Neural progenitor cell (in vitro differentiated cells): Measurements from ENCODE around the gene SLC26A2. TPM values are rescaled to one million over a fixed set of nuclear protein-coding genes. Genes with fewer than 3 reads are reported as not detected.
"Not testable (repeated sequence)": the region's sequence is repeated elsewhere in the genome, so short reads cannot be mapped to it uniquely, and the experiment has no call there.

ENCODE experiments used
- DNase-seq: peaks from one replicate; pipeline ENCODE4 v3.0.0-alpha.2; 2016; ENCODE audit warnings: low spot score
- H2AFZ ChIP-seq: fragments of 200-600 bp; sonication (generic); replicated peaks from 2 replicates; pipeline ENCODE4 v1.6.1; 2016; ENCODE audit warnings: antibody characterized with exemption
- H3F3A ChIP-seq: fragments of 200-600 bp; sonication (generic); 2 replicates; pipeline ENCODE4 v1.6.1; 2016; ENCODE audit warnings: antibody characterized with exemption, low read depth
- H3K27ac ChIP-seq: fragments of 200-600 bp; sonication (generic); 2 replicates; pipeline ENCODE4 v1.5.1; 2016; ENCODE audit warnings: mild to moderate bottlenecking
- H3K27me3 ChIP-seq: fragments of 200-600 bp; sonication (generic); 2 replicates; pipeline ENCODE4 v1.6.1; 2016; ENCODE audit warnings: mild to moderate bottlenecking, moderate library complexity
- H3K36me3 ChIP-seq: fragments of 200-600 bp; sonication (generic); 2 replicates; pipeline ENCODE4 v1.5.1; 2016
- H3K4me1 ChIP-seq: fragments of 200-600 bp; sonication (generic); 2 replicates; pipeline ENCODE4 v1.6.1; 2016; ENCODE audit warnings: mixed run types
- H3K4me2 ChIP-seq: fragments of 200-600 bp; sonication (generic); 2 replicates; pipeline ENCODE4 v1.6.1; 2016
- H3K4me3 ChIP-seq: fragments of 200-600 bp; sonication (generic); 2 replicates; pipeline ENCODE4 v1.5.1; 2016
- H3K79me2 ChIP-seq: fragments of 200-600 bp; sonication (generic); 2 replicates; pipeline ENCODE4 v1.6.1; 2016; ENCODE audit warnings: low read depth
- H3K9ac ChIP-seq: fragments of 200-600 bp; sonication (generic); 2 replicates; pipeline ENCODE4 v1.6.1; 2016
- H3K9me3 ChIP-seq: fragments of 200-600 bp; sonication (generic); 2 replicates; pipeline ENCODE4 v1.5.1; 2016; ENCODE audit warnings: low read depth
- H4K20me1 ChIP-seq: fragments of 200-600 bp; sonication (generic); 2 replicates; pipeline ENCODE4 v1.6.1; 2016; ENCODE audit warnings: low read depth
- H3K27ac Mint-ChIP-seq: 3 replicates; pipeline ENCODE4 v1.8.0; 2021; ENCODE audit warnings: mixed read lengths
- H3K27me3 Mint-ChIP-seq: 2 replicates; pipeline ENCODE4 v1.8.0; 2022; ENCODE audit warnings: low read depth, mild to moderate bottlenecking, inconsistent platforms, moderate library complexity, mixed read lengths; ENCODE audit not compliant: insufficient read depth
- H3K36me3 Mint-ChIP-seq: 3 replicates; pipeline ENCODE4 v1.8.0; 2021; ENCODE audit warnings: mixed read lengths
- H3K4me1 Mint-ChIP-seq: 3 replicates; pipeline ENCODE4 v1.8.0; 2021; ENCODE audit warnings: mixed read lengths
- H3K4me3 Mint-ChIP-seq: 3 replicates; pipeline ENCODE4 v1.8.0; 2021; ENCODE audit warnings: mild to moderate bottlenecking, moderate library complexity, mixed read lengths
- H3K9me3 Mint-ChIP-seq: 3 replicates; pipeline ENCODE4 v1.8.0; 2020; ENCODE audit warnings: mixed read lengths
- CTCF ChIP-seq: fragments of 200-600 bp; sonication (generic); IDR thresholded peaks from 2 replicates; pipeline ENCODE4 v1.5.1; 2017; ENCODE audit warnings: antibody characterized with exemption, mild to moderate bottlenecking
- EZH2 ChIP-seq: fragments of 200-600 bp; sonication (generic); IDR thresholded peaks from 2 replicates; pipeline ENCODE4 v1.6.1; 2017; ENCODE audit warnings: antibody characterized with exemption, mild to moderate bottlenecking, moderate library complexity
- EZH2phosphoT487 ChIP-seq: fragments of 200-600 bp; sonication (generic); IDR thresholded peaks from 2 replicates; pipeline ENCODE4 v1.6.1; 2017; ENCODE audit warnings: antibody characterized with exemption
- total RNA-seq: library from RNA; depleted of rRNA; stranded (reverse); fragments of >200 nt; gene quantifications from 2 replicates; pipeline ENCODE4 v1.2.3, GENCODE V29; 2015; ENCODE audit warnings: low replicate concordance

The SLC26A2 gene
- total RNA-seq, 1 donor from 2014 or later: 20.1 TPM

GRCh38 chr5:150024346-150024984 lies 63.9 kb downstream of the SLC26A2 start:
- TF ChIP-seq EZH2phosphoT487 (no peak), EZH2 (no peak), CTCF (no peak)
- H3K4me2 ChIP-seq: no peak overlapping the region
- Mint-ChIP-seq H3K4me1 (peaks cover 2% of the 10 kb centered on the region), H3K9me3 (no peaks in the 10 kb centered on the region), H3K4me3 (no peak overlapping the region), H3K27me3 (no peaks in the 10 kb centered on the region), H3K36me3 (peaks cover 19% of the 10 kb centered on the region), H3K27ac (no peak overlapping the region)
- H3K79me2 ChIP-seq: no peaks in the 10 kb centered on the region
- no peak overlapping the region for H2AFZ ChIP-seq
- no peak for DNase-seq
- H3K4me3 ChIP-seq: no peak overlapping the region
- no peaks in the 10 kb centered on the region for H3K27me3 ChIP-seq
- H3F3A ChIP-seq: no peaks in the 10 kb centered on the region
- no peaks in the 10 kb centered on the region for H3K4me1 ChIP-seq
- H3K27ac ChIP-seq: no peak overlapping the region
- H3K36me3 ChIP-seq: peaks cover 6% of the 10 kb centered on the region
- H4K20me1 ChIP-seq: no peaks in the 10 kb centered on the region
- H3K9me3 ChIP-seq: no peaks in the 10 kb centered on the region
- H3K9ac ChIP-seq: no peak overlapping the region

- Histone ChIP-seq H3K9ac (no peak overlapping the region), H4K20me1 (no peaks in the 10 kb centered on the region), H3K79me2 (no peaks in the 10 kb centered on the region), H3K27ac (no peak overlapping the region), H2AFZ (no peak overlapping the region), H3K4me2 (no peak overlapping the region), H3K4me1 (no peaks in the 10 kb centered on the region), H3F3A (no peaks in the 10 kb centered on the region), H3K9me3 (no peaks in the 10 kb centered on the region), H3K36me3 (peaks cover 9% of the 10 kb centered on the region), H3K27me3 (no peaks in the 10 kb centered on the region), H3K4me3 (no peak overlapping the region)
- no peak for DNase-seq
- H3K27ac Mint-ChIP-seq: no peak overlapping the region
- H3K36me3 Mint-ChIP-seq: peaks cover 20% of the 10 kb centered on the region
- TF ChIP-seq CTCF (no peak), EZH2phosphoT487 (no peak), EZH2 (no peak)
- no peak overlapping the region for H3K4me3 Mint-ChIP-seq
- no peaks in the 10 kb centered on the region for H3K27me3 Mint-ChIP-seq
- H3K9me3 Mint-ChIP-seq: no peaks in the 10 kb centered on the region
- peaks cover under 1% of the 10 kb centered on the region for H3K4me1 Mint-ChIP-seq
Observed at GRCh38 chr5:150026682-150027172, 66.2 kb downstream of the SLC26A2 start.

- H3K4me3 ChIP-seq: not testable (repeated sequence)
Observed at GRCh38 chr5:150028047-150028446, 67.5 kb downstream of the SLC26A2 start.

GRCh38 chr5:150033334-150033733 lies 72.8 kb downstream of the SLC26A2 start:
- H3K4me3 ChIP-seq: no peak overlapping the region
- H3K36me3 Mint-ChIP-seq: peaks cover 14% of the 10 kb centered on the region
- no peaks in the 10 kb centered on the region for H3K9me3 ChIP-seq
- DNase-seq: no peak
- no peak overlapping the region for H3K4me3 Mint-ChIP-seq
- no peak overlapping the region for H3K27ac Mint-ChIP-seq
- no peak overlapping the region for H3K9ac ChIP-seq
- H3K4me1 Mint-ChIP-seq: no peaks in the 10 kb centered on the region
- no peaks in the 10 kb centered on the region for H3K27me3 Mint-ChIP-seq
- H3K27me3 ChIP-seq: no peaks in the 10 kb centered on the region
- H2AFZ ChIP-seq: no peak overlapping the region
- no peaks in the 10 kb centered on the region for H3K4me1 ChIP-seq
- H3K4me2 ChIP-seq: no peak overlapping the region
- H3K79me2 ChIP-seq: no peaks in the 10 kb centered on the region
- no peak overlapping the region for H3K27ac ChIP-seq
- H3K36me3 ChIP-seq: peaks cover 4% of the 10 kb centered on the region
- no peaks in the 10 kb centered on the region for H3F3A ChIP-seq
- H4K20me1 ChIP-seq: peaks cover 3% of the 10 kb centered on the region
- H3K9me3 Mint-ChIP-seq: no peaks in the 10 kb centered on the region
- no peak for TF ChIP-seq EZH2phosphoT487
- TF ChIP-seq EZH2: no peak
- no peak for TF ChIP-seq CTCF

More at GRCh38 chr5:150028047-150028446, 67.5 kb downstream of the SLC26A2 start:
- H3K27ac Mint-ChIP-seq, H4K20me1 ChIP-seq, H3K27me3 Mint-ChIP-seq, H3K79me2 ChIP-seq, H3K27ac ChIP-seq, H3K9me3 Mint-ChIP-seq, H3K9ac ChIP-seq, DNase-seq, H2AFZ ChIP-seq, H3K4me3 Mint-ChIP-seq, H3K36me3 ChIP-seq, H3K9me3 ChIP-seq, H3K4me1 ChIP-seq, H3F3A ChIP-seq, H3K27me3 ChIP-seq, H3K4me2 ChIP-seq, H3K4me1 Mint-ChIP-seq: not testable (repeated sequence)
- peaks cover 23% of the 10 kb centered on the region for H3K36me3 Mint-ChIP-seq
